Measurements from ENCODE around the gene CDH13. TPM values are rescaled to one million over a fixed set of nuclear protein-coding genes. Genes with fewer than 3 reads are reported as not detected.

CDH13 gene
- total and polyA plus RNA-seq, 10 of the 15 experiments (the other 5 are each of a cell fraction or from before 2014, with no cell fraction given): under 0.01 to 0.05 TPM; not detected in 8

GRCh38 chr16:83158320-83158957 is 531.7 kb downstream of the CDH13 start:
- Histone ChIP-seq H4K20me1 (ENCODE audit: control insufficient read depth, insufficient read depth) (no peaks in the 10 kb centered on the region), H3K4me1 (ENCODE audit: control insufficient read depth, insufficient read depth, low read length) (no peaks in the 10 kb centered on the region), H2AFZ (ENCODE audit: control insufficient read depth, low read depth, low read length) (no peak overlapping the region), H3K4me2 (ENCODE audit: control insufficient read depth, insufficient read depth) (no peak overlapping the region), H3K4me3 (no peak overlapping the region), H3K9me3 (replicated peaks; ENCODE audit: control insufficient read depth, insufficient read depth, low read length) (no peaks in the 10 kb centered on the region), H3K27me3 (replicated peaks in 1 of 2; ENCODE audit: control insufficient read depth in 2 of 2, insufficient read depth in 2 of 2, low read length in 1 of 2) (no peaks in the 10 kb centered on the region), H3K9ac (ENCODE audit: control insufficient read depth, insufficient read depth, low read length) (no peak overlapping the region), H3K36me3 (ENCODE audit: control insufficient read depth in 2 of 2, insufficient read depth in 2 of 2, low read length in 1 of 2) (no peaks in the 10 kb centered on the region), H3K79me2 (ENCODE audit: control insufficient read depth, insufficient read depth, low read length) (no peaks in the 10 kb centered on the region), H3K27ac (ENCODE audit: control insufficient read depth, insufficient read depth) (no peak overlapping the region)
- ChIA-PET POLR2A (no interaction called here), RAD21 (ENCODE audit: unreplicated experiment) (no interaction called here), CTCF (no interaction called here), SMC1A (ENCODE audit: uncharacterized antibody, unreplicated experiment) (no interaction called here)
- TF ChIP-seq SIN3A (IDR thresholded peaks at IDR 0.05; ENCODE audit: low read depth, low read length) (no peak), NRF1 (conservative IDR thresholded peaks at IDR 0.05; ENCODE audit: low read depth, low read length) (no peak), SREBF2 (IDR thresholded peaks at IDR 0.05; ENCODE audit: low read length) (no peak), YY1 (IDR thresholded peaks at IDR 0.05; ENCODE audit: low read depth, low read length) (no peak)
- ATAC-seq: no peak
- 15% methylated on average over 15 of the region's 15 CpGs for WGBS (ENCODE audit: insufficient coverage, insufficient replicate concordance, low lambda C conversion rate, missing lambda C conversion rate)
- no TSS peak for BruUV-seq (replicated peaks)
- intact Hi-C loops (cut with micrococcal nuclease; ENCODE audit: unreplicated experiment): no loop called here
- no peak for FAIRE-seq
- in situ Hi-C loops (cut with MboI): no loop called here
- no peak for DNase-seq (ENCODE audit: low read depth, low spot score)

DNA sequence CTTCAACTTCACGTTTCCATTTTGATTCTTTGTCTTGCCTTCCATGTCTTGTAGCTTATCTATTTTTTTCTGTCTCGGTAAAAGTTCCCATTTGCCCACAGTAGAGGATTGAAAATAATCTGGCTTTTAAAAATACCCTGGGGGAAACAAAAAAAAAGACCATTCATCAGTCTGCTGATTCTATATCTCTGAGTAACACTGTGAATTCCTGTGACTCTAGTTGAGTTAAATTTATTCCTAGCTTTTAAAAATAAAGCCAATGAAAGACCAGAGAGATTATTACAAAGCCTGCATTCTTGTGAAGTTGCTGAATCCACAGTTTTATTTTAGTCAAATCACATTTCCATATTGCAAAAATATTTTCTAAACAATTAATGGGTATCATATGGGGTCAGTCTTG is 532.3 kb downstream of the CDH13 start:
- Histone ChIP-seq H3K27me3 (replicated peaks in 1 of 2; ENCODE audit: control insufficient read depth in 2 of 2, insufficient read depth in 2 of 2, low read length in 1 of 2) (no peaks in the 10 kb centered on the region), H3K79me2 (ENCODE audit: control insufficient read depth, insufficient read depth, low read length) (no peaks in the 10 kb centered on the region), H2AFZ (ENCODE audit: control insufficient read depth, low read depth, low read length) (no peak overlapping the region), H3K9me3 (replicated peaks; ENCODE audit: control insufficient read depth, insufficient read depth, low read length) (no peaks in the 10 kb centered on the region), H3K4me2 (ENCODE audit: control insufficient read depth, insufficient read depth) (no peak overlapping the region), H3K27ac (ENCODE audit: control insufficient read depth, insufficient read depth) (no peak overlapping the region), H3K36me3 (ENCODE audit: control insufficient read depth in 2 of 2, insufficient read depth in 2 of 2, low read length in 1 of 2) (no peaks in the 10 kb centered on the region), H3K4me3 (no peak overlapping the region), H3K9ac (ENCODE audit: control insufficient read depth, insufficient read depth, low read length) (no peak overlapping the region), H4K20me1 (ENCODE audit: control insufficient read depth, insufficient read depth) (no peaks in the 10 kb centered on the region), H3K4me1 (ENCODE audit: control insufficient read depth, insufficient read depth, low read length) (no peaks in the 10 kb centered on the region)
- POLR2A ChIA-PET: no interaction called here
- FAIRE-seq (no peak), DNase-seq (ENCODE audit: low read depth, low spot score) (no peak), ATAC-seq (no peak)
- TF ChIP-seq RB1 (IDR thresholded peaks at IDR 0.05; ENCODE audit: borderline replicate concordance) (no peak), KLF5 (IDR thresholded peaks at IDR 0.05; ENCODE audit: partially characterized antibody) (no peak), CBX5 (IDR thresholded peaks at IDR 0.05; ENCODE audit: low read depth) (no peak), MTA2 (IDR thresholded peaks at IDR 0.05; ENCODE audit: low read depth) (no peak), RUNX3 (IDR thresholded peaks at IDR 0.05; ENCODE audit: low read length) (no peak), POU2F2 (IDR thresholded peaks at IDR 0.05; ENCODE audit: borderline replicate concordance, low read depth, low read length) (no peak), NFYB (IDR thresholded peaks at IDR 0.05; ENCODE audit: insufficient read depth, low read depth, low read length) (no peak), POLR2AphosphoS2 (IDR thresholded peaks at IDR 0.05; ENCODE audit: low read depth, low read length) (no peak), RCOR1 (conservative IDR thresholded peaks at IDR 0.05; ENCODE audit: low read depth, low read length) (no peak), POLR2AphosphoS5 (IDR thresholded peaks at IDR 0.05; ENCODE audit: low read length) (no peak)
- intact Hi-C loops (cut with micrococcal nuclease; ENCODE audit: unreplicated experiment): no loop called here
- in situ Hi-C loops (cut with MboI): no loop called here
- CTCF ChIA-PET: interaction anchor here (1.4 kb wide), 1 partner anchor 9 kb away, joined by 3 read pairs; no protein-coding TSS in a partner anchor
- RAD21 ChIA-PET (ENCODE audit: unreplicated experiment): no interaction called here
- BruUV-seq (replicated peaks): no TSS peak
- SMC1A ChIA-PET (ENCODE audit: uncharacterized antibody, unreplicated experiment): no interaction called here
- WGBS (ENCODE audit: insufficient coverage, insufficient replicate concordance, low lambda C conversion rate, missing lambda C conversion rate): 0% methylated on average over 2 of the region's 2 CpGs
